GM20000 (cell line): Measurements from ENCODE around the gene UVRAG.

ENCODE experiments used
- DNase-seq: peaks from one replicate; pipeline ENCODE4 v3.0.0; 2012; ENCODE audit warnings: low spot score
- CTCF ChIP-seq: IDR thresholded peaks from 2 replicates; pipeline ENCODE4 v1.5.1; 2012; ENCODE audit warnings: mild to moderate bottlenecking, control low read depth; ENCODE audit errors: extremely low read depth, missing control alignments

The UVRAG gene

GRCh38 chr11:75939992-75940391 is 125.0 kb downstream of the UVRAG start:
- TF ChIP-seq CTCF, result no peak
- no peak for DNase-seq

GRCh38 chr11:75940911-75941310 is 125.9 kb downstream of the UVRAG start:
- TF ChIP-seq CTCF, result no peak
- no peak for DNase-seq

GRCh38 chr11:75944515-75944914 is 129.5 kb downstream of the UVRAG start:
- no peak for DNase-seq
- TF ChIP-seq CTCF, result no peak

- DNase-seq, result no peak
- no peak for TF ChIP-seq CTCF
These were observed 130.4 kb downstream of the UVRAG start for GRCh38 chr11:75945446-75945845.

GRCh38 chr11:75945947-75946346 is 130.9 kb downstream of the UVRAG start:
- no peak for TF ChIP-seq CTCF
- no peak for DNase-seq

- TF ChIP-seq CTCF, result no peak
- DNase-seq, result no peak
These were observed 131.8 kb downstream of the UVRAG start for GRCh38 chr11:75946531-75947530.

GRCh38 chr11:75949023-75949672 is 134.1 kb downstream of the UVRAG start:
- no peak for TF ChIP-seq CTCF
- DNase-seq, result no peak
